ENCODE results near the gene CMTR2. TPM values are rescaled to one million over a fixed set of nuclear protein-coding genes. Genes with fewer than 3 reads are reported as not detected.

The CMTR2 gene
- total and polyA plus RNA-seq, 2 experiments from 2014 or later = 13.9 to 38.6 TPM

GRCh38 chr16:71260995-71261394 lies 28.2 kb downstream of the CMTR2 start:
- Histone ChIP-seq H3K4me3 (no peak overlapping the region), H3K27ac (no peak overlapping the region), H3K27me3 (no peaks in the 10 kb centered on the region), H3K9me3 (ENCODE audit: low read depth) (no peaks in the 10 kb centered on the region), H3K4me1 (ENCODE audit: low read depth) (no peaks in the 10 kb centered on the region), H3K36me3 (no peaks in the 10 kb centered on the region)
- TF ChIP-seq CTCF (IDR thresholded peaks at IDR 0.05; ENCODE audit: low read depth, low read length) = no peak
- DNase-seq (ENCODE audit: low read depth in 1 of 2, low spot score in 1 of 2) = no peak

GRCh38 chr16:71259086-71259485 lies 30.1 kb downstream of the CMTR2 start:
- Histone ChIP-seq H3K27ac (no peak overlapping the region), H3K4me3 (no peak overlapping the region)

DNA sequence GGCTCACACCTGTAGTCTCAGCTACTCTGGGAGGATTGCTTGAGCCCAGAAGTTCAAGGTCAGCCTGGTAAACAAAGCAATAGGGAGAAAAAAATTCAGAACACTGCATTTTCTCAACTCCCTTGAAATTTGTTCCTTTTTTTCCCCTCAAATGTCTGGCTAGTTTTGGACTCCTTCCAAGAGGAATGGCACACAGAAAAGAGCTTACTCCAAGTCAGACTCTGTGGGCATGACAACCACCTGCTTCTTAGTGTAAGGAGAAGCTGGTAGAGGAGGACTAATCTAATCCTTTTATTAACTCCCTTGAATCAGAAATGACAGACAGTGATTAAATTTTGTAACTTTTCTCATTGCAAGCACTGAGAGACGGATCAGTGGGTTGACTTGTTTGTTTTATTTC lies 30.8 kb downstream of the CMTR2 start:
- Histone ChIP-seq H3K9me3 (ENCODE audit: low read depth) (no peaks in the 10 kb centered on the region), H3K27me3 (no peaks in the 10 kb centered on the region), H3K36me3 (no peaks in the 10 kb centered on the region), H3K4me1 (ENCODE audit: low read depth) (no peaks in the 10 kb centered on the region), H3K27ac (no peak overlapping the region), H3K4me3 (no peak overlapping the region)
- DNase-seq (ENCODE audit: low read depth in 1 of 2, low spot score in 1 of 2) = no peak
- no peak for TF ChIP-seq CTCF (IDR thresholded peaks at IDR 0.05; ENCODE audit: low read depth, low read length)

More at GRCh38 chr16:71259086-71259485, 30.1 kb downstream of the CMTR2 start:
- no peaks in the 10 kb centered on the region for H3K9me3 ChIP-seq (ENCODE audit: low read depth)
- H3K36me3 ChIP-seq = no peaks in the 10 kb centered on the region
- H3K4me1 ChIP-seq (ENCODE audit: low read depth) = no peaks in the 10 kb centered on the region
- no peak for TF ChIP-seq CTCF (IDR thresholded peaks at IDR 0.05; ENCODE audit: low read depth, low read length)
- DNase-seq (ENCODE audit: low read depth in 1 of 2, low spot score in 1 of 2) = no peak
- H3K27me3 ChIP-seq = no peaks in the 10 kb centered on the region

- H3K27ac ChIP-seq = no peak overlapping the region
- no peaks in the 10 kb centered on the region for H3K4me1 ChIP-seq (ENCODE audit: low read depth)
- no peaks in the 10 kb centered on the region for H3K36me3 ChIP-seq
- no peaks in the 10 kb centered on the region for H3K9me3 ChIP-seq (ENCODE audit: low read depth)
- no peak overlapping the region for H3K4me3 ChIP-seq
- TF ChIP-seq CTCF (IDR thresholded peaks at IDR 0.05; ENCODE audit: low read depth, low read length) = no peak
- H3K27me3 ChIP-seq = no peaks in the 10 kb centered on the region
- DNase-seq (ENCODE audit: low read depth in 1 of 2, low spot score in 1 of 2) = no peak
Observed at GRCh38 chr16:71257768-71258167, 31.4 kb downstream of the CMTR2 start.

DNA sequence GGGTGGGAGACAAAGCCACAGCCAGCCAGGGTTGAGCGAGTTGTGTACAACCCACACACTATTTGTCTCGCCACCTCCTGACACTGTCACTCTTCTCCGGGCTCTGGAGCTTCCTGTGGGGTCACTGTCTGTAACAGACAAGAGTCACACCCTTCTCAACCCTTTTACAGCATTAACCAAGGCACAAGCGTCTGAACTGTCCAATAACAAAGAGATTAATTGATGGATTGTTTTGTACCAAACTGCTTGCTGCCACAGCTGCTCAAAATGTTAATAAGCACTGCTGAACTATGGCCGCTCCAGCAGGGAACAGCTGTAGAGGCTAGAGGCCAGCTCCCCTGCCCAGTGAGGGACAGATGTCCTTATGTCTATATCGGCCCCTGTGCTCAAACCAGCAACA lies 33.5 kb downstream of the CMTR2 start:
- no peak overlapping the region for H3K27ac ChIP-seq

More for the DNA sequence above, 33.5 kb downstream of the CMTR2 start:
- Histone ChIP-seq H3K27me3 (no peaks in the 10 kb centered on the region), H3K9me3 (ENCODE audit: low read depth) (no peaks in the 10 kb centered on the region), H3K36me3 (no peaks in the 10 kb centered on the region), H3K4me3 (no peak overlapping the region), H3K4me1 (ENCODE audit: low read depth) (no peaks in the 10 kb centered on the region)
- no peak for DNase-seq (ENCODE audit: low read depth in 1 of 2, low spot score in 1 of 2)
- TF ChIP-seq CTCF (IDR thresholded peaks at IDR 0.05; ENCODE audit: low read depth, low read length) = no peak
